NCI-H1436 treated with DMSO at 0.1 percent for 48 hours (cell line): Measurements from ENCODE around the gene SCD5.

Source experiments
- DNase-seq: peaks from one replicate; lab custom pipeline; 2025; lab: John Stamatoyannopoulos, UW

SCD5 gene

DNA sequence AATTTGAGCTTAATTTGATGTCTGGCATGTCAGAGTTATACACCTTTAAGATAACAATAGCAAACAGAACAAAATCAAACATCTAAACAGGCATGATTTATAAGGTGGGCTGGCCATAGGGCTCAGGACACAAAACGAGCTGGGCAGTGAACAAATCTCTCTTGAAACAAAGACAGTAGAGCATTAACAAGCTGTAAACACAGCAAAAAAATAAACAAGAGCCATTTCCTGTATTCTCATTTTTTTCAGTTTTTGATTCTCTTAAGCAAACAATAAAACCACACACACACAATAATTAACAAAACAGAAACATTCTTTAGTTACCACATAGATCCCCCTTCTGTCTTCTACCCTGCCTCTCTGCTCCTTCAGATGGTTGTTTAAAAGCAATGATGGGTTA is 168.5 kb downstream of the SCD5 start:
- DNase-seq: no peak

DNA sequence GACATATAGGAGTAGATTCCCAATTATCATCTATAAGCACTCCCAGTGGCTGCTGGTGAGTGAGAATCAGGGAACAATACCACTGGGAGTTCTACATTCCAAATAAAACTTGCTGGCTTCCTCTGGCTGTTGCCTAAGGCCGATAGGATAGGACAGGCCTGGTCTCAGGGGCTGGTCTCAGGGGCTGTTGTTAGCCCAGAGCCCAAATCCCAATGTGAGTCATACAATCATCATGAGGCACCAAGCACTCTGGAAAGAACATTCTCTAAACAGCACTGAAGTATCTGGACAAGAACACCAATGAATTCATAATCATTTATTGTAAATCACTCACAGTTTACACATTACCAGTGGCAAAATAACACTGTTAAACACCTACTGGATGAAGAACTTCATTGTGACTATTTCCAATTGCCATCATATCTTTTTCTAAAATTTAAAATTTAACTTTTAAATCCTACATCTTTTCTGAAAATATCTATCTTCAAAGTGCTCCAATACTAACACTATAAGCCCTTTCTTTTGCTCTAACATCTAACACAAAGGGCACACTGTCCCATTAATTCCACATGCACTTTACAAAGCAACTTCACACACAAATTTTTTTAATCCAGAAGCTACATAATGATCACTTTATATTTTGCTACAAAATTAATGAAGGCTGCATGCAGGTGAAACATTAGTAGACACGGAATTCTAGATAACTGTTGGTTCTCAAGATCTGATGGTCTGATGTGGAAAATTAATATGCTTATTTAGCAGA is 169.2 kb downstream of the SCD5 start:
- DNase-seq: no peak

DNA sequence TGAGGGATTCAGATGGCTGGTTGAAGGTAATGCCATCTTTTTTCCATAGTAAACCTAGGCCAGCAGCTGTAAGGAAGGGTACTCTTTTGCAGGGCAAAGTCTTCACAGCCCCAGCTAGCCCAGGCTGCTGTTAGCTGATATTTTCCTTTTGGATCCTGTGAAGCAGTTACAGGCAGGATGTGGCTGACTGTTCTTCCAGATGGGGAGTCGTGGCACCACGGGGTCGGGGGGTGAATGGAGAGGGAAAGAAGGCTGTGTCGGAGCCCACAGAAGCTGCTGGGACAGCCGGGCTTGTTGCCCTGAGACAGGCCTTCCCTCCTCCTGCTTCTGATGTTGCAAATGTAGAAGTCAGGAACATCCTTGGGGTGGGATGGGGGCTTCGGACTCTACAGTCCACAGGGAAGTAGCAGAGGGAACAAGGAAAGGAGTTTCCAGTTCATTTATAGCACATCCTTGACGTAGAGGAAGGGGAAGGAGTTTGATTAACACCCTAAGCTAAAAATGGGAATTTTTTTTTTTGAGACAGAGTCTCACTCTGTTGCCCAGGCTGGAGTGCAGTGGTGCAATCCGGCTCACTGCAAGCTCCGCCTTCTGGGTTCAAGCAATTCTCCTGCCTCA is 172.2 kb downstream of the SCD5 start:
- DNase-seq: no peak

DNA sequence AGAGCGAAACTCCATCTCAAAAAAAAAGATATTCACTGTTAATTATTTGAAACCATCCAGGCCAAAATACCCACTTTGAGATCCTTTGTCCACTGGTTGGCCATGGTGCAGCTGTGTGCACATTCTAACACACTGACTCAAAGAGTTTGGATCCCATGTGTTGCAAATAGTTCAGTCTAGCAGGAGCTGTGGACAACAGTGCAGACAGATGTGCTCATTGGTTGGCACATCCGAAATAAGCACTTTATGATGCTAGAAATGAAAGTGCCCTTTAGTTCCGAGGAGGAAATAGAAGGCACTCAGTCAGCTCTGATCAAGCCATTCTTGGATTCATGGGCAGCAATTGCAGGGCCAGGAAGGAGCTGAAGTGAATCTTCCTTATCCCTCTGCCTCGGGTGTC is 173.8 kb downstream of the SCD5 start:
- no peak for DNase-seq

DNA sequence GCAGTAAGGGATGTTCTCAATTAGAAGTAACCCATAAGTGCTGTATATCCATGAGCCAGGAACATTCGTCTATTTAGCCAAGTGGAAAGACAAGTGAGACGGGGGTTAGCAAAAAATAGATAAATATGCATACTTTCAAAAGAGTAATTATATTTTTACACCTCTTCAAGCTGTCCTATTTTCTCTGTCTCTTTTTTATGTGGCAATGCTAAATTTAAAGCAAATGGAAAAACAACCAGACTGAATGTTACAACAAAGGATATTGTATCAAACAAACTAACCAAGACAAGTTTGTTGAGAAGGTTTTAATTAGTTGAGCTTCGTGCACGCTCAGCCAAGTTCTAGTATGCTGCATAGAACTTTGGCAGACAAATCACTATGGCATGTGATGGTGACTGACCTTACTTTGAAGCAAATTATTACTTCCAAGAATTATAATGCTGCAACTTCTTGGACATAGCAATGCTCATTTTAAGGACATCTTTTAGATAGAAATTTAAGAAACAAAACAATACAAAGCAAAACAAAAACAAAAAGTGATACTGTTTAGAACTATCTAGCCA is 175.4 kb downstream of the SCD5 start:
- DNase-seq: no peak

DNA sequence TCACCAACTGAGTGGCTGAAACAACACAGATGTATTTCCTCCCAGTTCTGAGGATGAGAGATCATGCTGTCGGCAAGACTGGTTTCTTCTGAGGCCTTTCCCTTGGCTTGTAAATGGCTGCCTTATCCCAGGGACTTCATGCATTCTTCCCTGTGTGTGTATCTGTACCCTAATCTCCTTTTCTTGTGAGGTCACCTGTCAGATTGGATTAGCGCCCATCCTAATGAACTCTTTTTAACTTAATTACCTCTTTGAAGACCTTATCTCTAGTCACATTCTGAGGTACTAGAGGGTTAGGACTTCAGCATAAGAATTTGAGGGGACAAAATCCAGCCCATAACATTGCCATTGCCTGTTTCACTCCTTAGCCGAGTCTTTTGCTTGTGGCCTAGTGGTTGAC is 177.3 kb downstream of the SCD5 start:
- no peak for DNase-seq

DNA sequence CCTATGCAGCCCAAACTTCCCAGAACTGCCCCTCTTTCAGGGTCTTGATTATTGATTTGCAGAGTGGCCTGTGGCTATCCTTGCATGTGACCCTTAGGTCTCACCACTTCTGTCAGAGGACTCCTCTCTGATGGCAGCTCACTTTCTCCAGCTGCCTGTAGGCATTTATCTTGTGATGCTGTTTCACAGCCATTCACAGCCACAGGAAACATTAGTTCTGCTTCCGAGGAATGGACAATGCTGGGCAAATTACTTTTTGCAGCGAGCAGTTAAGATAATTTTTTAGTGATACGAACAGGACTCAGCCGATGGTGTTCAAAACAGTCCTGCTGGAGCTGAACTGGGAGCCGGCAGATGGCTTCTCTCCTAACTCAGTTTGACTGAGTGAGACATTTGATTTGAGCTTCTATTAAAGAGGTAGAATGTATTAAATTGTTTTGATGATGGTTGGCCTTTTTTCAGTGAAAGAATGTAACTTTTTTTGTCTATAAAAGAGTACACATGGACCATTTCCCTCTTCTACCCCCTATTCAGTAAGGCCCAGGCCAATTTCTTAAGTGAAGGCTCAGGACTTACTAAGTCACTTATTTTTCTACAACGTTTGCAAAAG is 178.4 kb downstream of the SCD5 start:
- no peak for DNase-seq

DNA sequence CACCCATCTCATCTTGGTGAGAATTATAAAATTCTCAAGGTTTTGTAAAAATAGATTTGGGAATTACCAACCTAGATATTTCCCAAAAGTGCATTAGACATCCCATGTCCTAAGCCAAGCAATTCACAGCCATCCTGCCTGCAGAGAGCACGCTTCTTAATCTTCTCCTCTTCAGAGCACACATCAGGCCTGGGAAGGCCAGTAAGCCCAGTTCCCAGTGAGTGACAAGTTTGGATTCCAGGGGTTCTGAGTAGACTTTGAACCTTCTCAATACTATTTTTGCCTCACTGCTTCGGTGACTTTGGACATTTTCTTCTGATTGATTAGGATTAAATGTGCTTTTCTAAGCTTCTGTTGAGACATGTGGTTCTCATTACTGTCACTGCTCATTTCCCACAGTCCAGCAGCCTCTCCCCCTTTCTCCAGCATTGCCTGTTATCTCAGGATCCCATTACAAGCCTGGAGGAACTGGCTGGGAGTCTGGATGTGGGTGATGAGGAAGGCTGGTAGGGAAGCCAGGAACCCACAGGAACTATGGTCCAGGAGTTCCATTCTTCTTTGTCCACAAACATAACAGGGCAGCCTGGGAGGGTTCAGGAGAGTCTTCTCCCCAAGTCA is 180.4 kb downstream of the SCD5 start:
- DNase-seq: no peak

DNA sequence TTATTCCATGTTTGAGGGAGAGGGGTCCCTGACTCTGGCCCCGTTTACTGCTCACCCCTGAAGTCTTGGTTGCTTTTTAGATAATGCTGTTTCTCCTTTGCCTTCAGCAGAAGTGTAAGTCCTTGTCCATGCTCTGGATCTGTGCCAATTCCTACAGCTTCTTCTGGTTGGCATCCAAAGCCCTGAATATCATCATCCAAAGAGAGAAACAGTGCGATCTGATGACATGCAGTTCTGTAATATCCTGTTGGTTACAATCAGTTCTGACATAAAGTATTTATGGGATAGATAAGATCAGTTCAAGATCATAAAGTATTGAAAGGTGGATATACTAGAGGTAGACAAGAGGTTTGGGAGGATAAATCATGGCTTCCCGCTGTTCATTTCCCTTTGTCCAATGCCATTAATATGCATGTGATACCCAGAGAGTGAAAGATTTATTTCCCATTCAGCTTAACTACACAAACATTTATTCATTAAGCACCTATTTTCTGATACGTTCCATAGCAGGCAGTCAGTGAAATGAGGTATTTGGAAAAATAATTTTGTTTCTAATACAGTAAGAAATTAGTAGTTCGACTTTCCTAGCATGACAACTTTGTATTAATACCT is 183.7 kb downstream of the SCD5 start:
- no peak for DNase-seq

DNA sequence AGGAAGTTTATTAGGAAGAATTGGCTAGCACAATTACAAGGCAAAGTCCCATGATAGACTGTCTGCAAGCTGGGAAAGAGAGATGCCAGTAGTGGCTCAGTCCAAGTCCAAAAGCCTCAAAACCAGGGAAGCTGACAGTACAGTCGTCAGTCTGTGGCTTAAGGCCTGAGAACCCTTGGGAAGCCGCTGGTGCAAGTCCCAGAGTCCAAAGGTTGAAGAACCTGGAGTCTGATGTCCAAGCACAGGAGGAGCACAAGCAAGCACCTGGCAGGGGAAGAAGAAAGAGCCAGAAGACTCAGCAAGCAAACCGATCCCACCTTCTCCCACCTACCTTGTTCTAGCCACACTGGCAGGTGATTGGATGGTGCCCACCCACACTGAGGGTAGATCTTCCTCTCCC is 185.5 kb downstream of the SCD5 start:
- DNase-seq: no peak

DNA sequence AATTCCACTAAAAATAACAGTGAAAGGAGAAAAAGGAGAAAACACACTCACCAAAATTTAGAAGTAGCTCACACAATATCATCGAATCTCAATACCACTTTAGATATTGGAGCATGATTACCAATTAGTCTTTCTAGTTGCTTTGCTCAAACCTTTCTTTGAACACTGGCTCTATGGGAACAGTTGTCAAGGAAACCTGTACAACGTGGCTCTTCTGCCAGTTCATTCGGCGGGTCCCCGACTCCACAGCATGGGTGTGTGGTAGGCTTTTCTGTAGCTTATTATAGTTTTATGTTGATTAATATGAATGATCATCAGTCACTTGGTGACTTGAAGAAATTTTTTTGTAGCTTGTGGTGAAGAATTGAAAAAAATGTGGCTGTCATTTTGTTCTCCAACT is 186.6 kb downstream of the SCD5 start:
- no peak for DNase-seq

DNA sequence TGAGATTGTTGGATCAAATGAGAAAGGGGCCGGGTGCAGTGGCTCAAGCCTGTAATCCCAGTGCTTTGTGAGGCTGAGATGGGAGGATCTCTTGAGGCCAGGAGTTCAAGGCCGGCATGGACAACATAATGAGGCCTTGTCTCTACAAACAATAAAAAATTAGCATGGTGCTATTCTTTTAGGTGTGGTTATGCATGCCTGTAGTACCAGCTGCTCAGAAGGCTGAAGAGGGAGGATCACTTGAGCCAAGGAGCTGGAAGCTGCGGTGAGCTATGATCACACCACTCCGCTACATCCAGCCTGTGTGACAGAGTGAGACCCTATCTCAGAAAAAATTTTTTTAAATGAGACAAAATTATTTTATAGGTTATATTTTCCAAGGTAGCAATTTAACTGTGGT is 187.1 kb downstream of the SCD5 start:
- no peak for DNase-seq

DNA sequence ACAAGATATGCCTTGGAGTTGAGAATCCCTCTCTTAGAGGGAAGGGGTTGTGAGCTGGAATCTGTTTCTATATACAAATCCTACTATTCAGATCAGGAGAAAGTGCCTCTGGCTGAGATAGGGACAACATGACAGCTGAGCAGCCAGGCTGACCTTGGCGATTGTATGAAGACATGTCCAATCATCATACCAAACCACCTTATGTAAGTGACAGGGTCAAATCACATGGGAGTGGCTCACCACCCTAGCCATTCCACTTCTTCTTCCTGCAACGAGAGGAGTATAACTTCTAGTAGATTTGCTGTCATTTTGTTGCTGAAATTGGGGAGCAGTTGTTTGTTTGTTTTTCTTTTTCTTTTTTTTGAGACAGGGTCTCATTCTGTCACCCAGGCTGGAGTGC is 188.6 kb downstream of the SCD5 start:
- DNase-seq: no peak

DNA sequence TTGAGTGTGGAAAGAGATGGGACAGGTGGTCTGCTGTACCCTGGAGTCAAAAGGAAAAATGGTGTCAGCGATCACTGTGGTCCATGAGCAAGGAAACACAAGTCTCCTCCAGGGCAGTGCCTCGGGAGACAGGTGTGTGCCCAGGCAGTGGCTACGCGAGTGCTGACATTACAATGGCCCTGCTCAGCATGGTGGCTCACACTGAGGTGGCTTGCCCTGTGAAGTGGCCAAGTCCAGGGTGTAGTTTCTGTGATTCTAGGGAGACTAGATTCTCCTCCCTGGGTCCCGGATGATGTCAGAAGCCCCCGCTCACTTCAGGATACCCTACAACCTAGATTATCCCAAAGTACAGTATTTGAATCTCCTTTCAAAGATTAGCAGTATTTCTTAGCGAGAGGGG is 192.0 kb downstream of the SCD5 start:
- DNase-seq: no peak

DNA sequence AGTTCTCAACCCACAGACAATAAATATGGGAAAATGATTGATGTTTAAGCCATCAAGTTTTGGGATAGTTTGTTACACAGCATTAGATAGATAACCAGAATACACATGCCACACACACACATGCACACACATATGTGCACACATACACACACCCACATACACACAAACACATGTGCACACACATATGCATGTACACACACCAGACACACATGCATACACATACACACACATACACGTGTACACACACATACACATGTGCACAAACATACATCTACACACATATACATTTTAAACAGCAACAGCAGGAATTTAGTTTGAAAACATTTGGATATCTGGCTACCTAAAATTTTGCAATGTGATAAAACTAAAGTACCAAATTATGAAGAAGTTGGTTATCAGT is 194.1 kb downstream of the SCD5 start:
- DNase-seq: no peak

DNA sequence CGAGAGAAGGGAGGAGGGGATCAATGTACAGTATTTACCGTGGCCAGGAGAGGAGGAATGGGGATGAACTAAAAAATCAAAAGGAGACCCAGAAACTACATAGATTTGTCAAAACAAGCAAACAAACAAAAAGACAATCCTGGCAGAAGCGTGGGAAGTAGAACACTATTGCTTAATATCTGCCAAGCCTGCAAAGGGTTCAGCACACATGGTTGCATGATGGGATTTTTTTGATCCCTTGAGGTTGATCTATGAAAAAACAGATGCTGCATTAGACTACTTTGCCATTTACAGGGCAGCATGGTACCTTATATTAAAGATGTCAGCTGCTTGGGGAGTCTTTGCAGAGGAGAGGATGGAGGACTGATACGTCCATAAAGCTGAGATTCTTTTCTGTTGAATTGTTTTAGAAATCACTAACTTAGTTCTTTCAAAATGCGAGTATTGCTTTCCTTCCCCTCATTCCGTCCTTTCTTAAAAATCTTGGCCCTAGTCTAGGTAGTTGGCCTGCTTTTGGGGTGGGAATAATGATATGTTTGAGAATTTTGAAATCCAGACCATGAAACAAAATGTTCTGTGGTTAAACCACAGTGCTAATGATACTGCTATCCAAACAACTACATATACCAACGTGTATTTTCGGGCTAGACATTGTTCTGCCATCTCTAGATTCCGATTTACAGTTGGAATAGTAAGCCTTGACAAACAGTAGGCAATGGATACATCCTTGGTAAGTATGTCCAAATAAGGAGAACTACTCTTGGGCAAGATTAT is 197.2 kb downstream of the SCD5 start:
- no peak for DNase-seq

DNA sequence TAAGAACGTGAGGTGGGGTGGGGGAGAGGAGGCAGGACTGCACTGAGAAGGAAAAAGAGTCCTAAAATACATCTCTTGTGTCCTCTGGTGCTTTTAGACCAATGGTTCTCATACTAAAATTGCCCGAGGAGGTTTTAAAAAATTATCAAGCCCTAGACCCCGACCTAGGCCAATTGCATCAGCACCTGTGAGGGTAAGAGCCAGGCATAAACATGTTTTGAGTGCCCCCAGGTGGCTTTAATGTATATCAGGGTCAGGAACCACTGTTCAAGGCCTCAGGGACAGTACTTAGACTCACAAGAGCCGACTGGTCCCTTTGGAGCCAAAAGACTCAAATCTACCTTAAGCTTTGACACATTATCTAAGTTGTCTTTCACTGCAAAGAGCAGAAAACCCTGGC is 199.3 kb downstream of the SCD5 start:
- DNase-seq: peak; percentile 10

DNA sequence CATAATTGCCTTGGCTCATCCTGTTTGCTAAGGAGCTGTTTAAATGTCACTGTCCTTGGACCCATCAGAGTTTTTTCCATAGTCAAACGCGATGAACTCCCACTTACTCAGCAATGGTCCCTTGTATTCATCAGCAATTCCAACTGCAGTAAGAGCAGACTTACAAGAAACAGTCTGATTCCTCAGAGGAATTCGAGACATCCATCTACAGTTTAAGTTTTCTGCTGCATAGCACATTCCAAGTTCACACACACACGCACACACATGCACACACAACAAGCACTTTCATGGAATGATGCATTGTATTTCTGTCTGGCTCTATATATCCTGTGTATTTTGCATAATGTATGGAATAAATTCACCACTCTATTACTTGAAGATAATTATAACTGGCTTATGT is 204.1 kb downstream of the SCD5 start:
- no peak for DNase-seq

DNA sequence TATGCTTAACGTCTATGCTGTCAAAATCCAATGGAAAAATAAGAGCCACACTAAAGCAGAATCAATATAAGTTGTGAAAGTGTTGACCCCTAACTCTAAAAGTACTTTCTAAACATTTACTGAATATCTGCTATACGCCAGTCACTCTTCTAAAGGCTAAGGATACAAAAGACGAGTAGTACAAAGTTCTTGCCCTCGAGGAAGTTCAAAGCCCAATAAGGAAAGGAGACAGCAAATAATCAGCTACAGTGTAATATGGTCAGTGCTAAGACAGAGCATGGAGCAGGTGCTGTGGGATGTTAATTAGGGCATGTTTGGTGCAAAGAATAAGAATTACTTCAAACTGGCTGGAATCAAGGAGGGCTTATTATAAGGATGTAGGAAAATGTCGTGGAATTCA is 205.2 kb downstream of the SCD5 start:
- no peak for DNase-seq

DNA sequence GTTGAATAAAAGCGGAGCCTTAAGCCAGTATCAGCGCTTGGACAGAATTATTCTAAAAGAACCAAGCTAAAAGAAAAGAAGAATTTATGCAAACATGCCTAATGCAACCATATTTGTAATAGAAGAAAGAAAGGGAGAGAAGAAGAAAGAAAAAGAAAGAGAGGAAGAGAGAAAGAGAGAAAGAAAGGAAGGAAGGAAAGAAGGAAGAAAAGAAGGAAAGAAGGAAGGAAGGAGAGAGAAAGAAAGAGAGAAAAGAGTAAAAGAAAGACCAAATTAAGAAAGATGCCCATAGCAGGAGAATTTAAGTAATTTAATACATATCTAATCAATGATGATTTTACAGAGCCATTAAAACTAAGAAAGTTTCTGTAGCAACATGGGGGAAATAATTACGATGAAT is 206.0 kb downstream of the SCD5 start:
- no peak for DNase-seq

DNA sequence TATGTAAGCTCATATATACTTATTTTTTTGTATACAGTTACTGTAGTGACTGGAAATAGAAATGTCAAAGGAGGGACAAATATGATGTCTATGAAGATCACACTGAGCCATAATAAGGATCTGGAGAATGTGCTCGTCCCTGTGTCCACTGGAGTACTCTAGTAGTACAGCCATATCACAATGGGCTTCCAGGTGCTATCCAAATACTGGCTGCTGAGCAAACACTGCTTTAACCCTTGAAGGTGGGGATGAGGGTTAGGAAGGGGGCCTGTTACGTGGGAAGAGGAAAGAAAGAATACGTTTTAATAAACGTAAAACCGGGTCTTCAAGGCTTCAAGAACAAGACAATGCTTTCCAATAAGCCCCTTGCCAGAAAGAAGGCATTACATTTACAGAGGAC is 207.0 kb downstream of the SCD5 start:
- no peak for DNase-seq

DNA sequence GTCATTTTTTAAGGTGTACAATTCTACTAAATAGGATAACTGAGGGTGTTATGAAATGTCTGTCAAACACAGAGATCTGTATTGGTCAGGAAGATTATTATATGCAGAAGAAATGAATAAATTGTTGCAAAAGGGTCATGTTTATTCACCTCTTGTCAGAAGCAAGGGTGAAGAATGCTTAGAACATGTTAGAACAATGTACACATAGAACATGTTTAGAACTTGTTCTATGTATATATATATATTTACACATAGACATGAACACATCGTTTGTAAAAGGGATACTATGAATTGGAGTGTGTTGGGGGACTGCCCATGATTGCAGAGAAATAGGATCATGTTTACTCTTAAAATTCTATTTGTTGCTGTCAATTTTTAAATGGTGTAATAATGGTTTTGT is 208.8 kb downstream of the SCD5 start:
- no peak for DNase-seq
